Effector CD4-positive, alpha-beta T cell (primary cell): ENCODE results near the gene MS4A12. TPM values are rescaled to one million over a fixed set of nuclear protein-coding genes. Genes with fewer than 3 reads are reported as not detected.
"Not testable (repeated sequence)": the region's sequence is repeated elsewhere in the genome, so short reads cannot be mapped to it uniquely, and the experiment has no call there.

Source experiments
- DNase-seq: peaks from one replicate; pipeline ENCODE4 v3.0.0-alpha.2; 2020
- total RNA-seq: gene quantifications from one replicate; lab custom pipeline; 2026; lab: John Stamatoyannopoulos, UW

Gene MS4A12
- total RNA-seq, result not detected

DNA sequence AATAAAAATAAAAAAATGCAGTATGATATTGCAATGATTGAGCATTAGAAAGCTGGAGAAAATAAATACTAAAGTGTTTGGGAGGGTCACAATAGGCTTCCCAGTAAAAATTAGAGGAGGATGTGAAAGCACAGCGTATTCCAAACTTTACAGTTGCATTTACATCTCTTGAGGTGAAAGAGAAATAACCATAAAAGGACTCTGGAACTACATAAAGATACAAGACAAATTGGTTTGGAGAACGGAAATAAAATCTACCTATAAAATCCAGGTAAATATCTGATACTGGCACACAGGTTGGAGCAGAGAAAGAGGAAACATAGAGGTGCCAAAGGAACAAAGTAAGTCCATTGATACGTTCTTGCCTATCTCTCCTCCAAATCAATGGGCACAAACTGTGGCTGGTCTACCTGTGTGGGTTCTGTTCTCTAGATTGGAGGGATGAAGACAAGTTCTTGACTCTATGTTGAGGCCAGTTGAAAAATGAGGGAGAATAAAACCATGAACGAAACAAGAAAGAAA lies at the start of gene MS4A12:
Gene MS4A12 (plus strand): TSS at position 291 of the 522 bp plus-strand sequence. CDS start 4,541 bp downstream, outside the sequence.
- DNase-seq, result no peak

GRCh38 chr11:60447070-60447469 lies 45.5 kb upstream of the MS4A12 start:
- DNase-seq, result no peak

DNA sequence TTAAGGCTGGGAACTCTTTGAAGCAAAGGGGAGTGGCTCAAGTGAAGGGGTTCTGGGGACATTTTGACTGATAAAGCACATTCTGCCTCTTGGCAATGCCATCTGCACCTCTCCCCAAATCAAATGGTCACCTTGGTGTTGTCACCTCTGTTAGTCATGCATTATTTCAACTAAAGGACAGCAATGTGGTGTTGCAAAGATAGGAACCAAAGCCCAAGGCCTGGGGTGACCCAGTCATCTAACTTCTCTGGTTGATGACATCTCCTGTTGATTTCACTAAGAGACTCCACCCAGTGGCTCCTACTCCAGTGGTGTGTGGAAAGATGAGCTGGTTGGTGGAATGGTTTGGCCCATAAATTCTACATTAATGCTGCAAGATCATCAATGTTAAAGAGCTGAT lies 44.7 kb upstream of the MS4A12 start:
- DNase-seq, result no peak

GRCh38 chr11:60451185-60451584 lies 41.4 kb upstream of the MS4A12 start:
- DNase-seq, result not testable (repeated sequence)

GRCh38 chr11:60454212-60454611 lies 38.4 kb upstream of the MS4A12 start:
- no peak for DNase-seq

DNA sequence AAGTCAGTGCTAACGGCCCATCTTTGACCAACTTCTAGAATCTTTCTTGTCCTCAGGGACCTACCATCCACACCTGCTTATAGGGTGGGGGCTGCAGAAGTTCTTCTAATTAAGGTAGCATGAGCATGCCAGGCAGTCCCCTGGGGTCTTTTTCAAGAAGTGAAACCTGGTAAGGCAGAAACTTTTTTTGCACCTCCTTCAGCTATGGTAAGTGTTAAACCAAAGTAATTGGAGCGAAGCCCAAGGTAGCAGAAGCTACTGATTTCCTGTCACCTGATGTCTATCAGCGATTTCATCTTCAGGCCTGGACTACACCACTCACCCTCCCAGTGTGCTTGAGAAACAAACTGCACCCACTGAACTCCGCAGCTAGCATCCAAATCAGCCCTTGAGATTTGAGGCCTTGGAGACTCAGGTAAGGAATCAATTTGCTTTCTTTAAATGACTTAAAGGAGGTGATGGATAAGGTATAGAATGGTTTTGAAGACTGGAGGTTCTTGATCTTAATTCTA lies 37.0 kb upstream of the MS4A12 start, which contains the start of gene MS4A1:
Gene MS4A1 (plus strand): TSS at position 317 of the 512 bp plus-strand sequence. CDS start 6,528 bp downstream, outside the sequence.
- no peak for DNase-seq

GRCh38 chr11:60457576-60457975 lies 35.0 kb upstream of the MS4A12 start:
- DNase-seq, result no peak

GRCh38 chr11:60459345-60459744 lies 33.2 kb upstream of the MS4A12 start:
- DNase-seq, result no peak

- no peak for DNase-seq
Measured at GRCh38 chr11:60468829-60469228, 23.7 kb upstream of the MS4A12 start.

- DNase-seq, result no peak
Measured at GRCh38 chr11:60469723-60470122, 22.9 kb upstream of the MS4A12 start.

- DNase-seq, result no peak
Measured at GRCh38 chr11:60477035-60477445, 15.5 kb upstream of the MS4A12 start.

DNA sequence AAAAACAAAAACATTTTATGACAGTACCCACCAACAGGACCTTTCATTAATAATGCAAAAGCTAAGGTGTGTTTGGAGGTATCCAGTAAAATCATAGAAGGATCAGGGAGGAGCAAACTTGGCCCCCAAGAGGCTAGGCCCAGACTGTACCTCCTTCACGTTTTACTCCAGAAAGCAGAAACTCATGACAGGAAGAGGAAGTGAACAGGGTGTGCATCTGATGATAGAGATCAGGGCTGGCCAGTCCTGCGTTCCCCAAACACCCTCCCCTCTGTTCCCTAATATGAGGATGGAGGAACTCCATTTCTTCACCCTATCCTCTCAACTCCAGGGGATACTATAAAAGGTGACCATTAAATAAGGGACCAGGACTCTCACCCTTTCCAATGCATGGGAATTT lies 10.2 kb upstream of the MS4A12 start:
- DNase-seq, result no peak

DNA sequence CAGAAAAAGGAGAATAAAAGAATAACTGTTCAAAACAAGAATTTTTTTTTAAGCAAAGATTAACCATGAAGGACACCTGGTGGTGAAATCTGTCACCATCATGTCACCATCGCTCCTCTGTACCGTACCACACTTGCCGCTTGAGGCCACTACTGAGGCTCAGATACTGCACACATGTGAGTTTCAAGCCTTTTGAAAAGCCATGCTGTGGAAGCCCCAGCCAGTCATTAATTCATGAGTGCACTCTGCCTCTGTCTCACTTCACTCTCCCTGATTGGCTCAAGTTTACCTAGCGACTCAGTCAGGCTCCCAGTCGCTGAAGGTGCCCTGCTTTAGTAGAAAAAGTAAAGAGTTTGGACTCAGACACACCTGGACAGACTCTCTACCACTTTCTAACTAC lies 6.6 kb upstream of the MS4A12 start:
- DNase-seq, result no peak

DNA sequence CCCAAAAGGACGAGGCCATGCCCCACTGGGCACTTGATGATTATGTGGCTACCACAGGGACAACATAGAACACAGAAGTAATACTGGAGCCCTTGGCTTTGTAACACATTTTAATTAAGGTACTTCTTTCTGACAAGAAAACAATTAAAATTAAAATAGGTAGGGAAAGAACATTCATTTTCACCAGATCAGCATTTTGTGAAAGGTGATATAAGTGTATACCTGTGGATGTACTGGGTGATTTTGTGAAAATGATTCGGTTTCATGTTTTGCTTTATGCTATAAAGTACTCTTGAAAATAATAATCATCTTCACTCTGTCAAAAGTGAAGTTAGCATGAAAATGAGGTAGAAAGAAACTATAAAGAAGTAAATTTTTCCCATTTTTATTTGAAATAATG lies 876 bp downstream of the MS4A12 start:
- no peak for DNase-seq

GRCh38 chr11:60498399-60498798 lies 5.8 kb downstream of the MS4A12 start:
- no peak for DNase-seq

DNA sequence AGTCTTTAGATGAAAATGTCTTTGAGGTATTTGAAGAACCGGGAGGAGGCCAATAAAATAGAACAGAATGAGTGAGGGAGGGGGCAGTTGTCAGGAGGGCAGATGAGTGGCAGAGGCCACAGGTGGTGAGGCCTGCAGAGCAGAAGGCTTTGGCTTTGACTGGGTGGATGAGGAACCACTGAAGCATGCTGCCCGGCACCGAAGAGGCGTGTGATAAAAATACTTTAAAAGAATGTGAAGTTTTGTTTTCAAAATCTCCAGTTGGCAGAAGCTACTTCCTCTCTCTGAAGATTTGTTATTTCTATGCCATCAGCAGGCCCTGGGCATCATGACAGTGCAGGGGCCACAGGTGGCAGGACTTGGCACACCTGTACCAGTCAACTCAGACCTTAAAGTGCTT lies 6.3 kb downstream of the MS4A12 start:
- no peak for DNase-seq

DNA sequence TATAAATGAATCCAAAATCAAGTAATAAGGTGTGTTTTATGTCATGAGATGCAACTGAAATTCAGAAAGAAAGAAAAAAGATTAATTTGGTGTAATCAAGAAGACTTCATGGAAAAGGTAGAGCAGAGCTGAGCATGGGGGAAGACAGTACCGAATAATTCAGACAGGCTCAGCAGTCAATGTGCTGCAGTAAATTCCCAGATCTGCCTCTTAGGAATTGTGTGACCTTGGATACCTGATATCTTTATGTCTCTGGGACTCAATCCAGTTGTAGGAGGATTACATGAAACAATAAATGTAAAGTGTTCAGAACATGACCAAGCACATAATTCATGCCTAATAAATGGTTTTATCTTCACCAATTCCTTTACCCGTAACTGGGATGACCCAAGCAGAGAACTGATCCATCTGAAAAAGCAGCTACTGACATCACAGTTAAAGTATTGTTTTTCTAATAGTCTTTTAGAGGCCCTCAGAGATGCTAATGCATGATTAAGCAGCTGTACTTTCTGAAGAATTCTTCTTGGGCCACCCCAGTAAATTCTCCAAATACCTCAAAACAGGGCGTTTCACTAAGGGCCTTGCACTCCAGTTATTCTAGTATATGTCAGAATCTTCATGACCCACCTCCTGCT lies 7.8 kb downstream of the MS4A12 start:
- no peak for DNase-seq

- DNase-seq, result no peak
Measured at GRCh38 chr11:60502221-60502775, 9.7 kb downstream of the MS4A12 start.

DNA sequence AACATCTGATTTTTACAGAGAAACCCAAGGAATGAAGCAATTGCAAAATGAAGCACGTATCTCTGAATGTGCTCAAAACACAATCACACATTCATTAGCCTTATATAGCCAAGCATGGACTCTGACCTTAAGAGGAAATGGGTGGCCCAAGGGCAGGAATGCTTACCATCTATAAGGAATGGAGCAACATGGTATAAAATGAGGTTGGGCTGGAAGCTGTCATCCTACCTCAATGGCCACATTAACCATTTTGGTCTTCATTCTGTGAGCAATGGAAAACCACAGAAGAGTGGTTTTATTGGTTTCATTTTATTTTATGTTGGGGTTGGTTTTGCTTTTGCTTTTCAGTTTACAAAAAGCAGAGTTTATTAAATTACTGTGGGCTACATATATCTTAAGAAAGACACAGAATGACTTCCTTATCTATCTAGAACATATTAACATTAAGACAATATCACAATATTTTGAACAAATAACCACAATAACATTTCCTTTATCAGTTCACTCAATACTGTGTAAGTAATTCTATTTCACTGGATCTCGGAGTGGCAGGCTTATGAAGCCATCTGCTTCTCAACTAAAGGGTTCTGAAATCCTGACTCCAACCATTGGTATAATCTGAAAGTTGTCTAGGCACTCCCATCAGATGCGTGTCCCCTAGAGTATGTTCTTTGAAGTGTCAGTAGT lies 11.8 kb downstream of the MS4A12 start:
- no peak for DNase-seq

DNA sequence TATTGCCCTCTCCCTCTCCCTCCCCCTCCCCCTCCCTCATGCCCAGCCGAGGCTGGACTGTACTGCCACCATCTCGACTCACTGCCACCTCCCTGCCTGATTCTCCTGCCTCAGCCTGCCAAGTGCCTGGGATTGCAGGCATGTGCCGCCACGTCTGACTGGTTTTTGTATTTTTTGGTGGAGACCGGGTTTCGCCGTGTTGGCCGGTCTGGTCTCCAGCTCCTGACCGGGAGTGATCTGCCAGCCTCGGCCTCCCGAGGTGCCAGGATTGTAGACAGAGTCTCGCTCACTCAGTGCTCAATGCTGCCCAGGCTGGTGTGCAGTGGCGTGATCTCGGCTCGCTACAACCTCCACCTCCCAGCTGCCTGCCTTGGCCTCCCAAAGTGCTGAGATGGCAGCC lies 17.0 kb downstream of the MS4A12 start:
- not testable (repeated sequence) for DNase-seq

DNA sequence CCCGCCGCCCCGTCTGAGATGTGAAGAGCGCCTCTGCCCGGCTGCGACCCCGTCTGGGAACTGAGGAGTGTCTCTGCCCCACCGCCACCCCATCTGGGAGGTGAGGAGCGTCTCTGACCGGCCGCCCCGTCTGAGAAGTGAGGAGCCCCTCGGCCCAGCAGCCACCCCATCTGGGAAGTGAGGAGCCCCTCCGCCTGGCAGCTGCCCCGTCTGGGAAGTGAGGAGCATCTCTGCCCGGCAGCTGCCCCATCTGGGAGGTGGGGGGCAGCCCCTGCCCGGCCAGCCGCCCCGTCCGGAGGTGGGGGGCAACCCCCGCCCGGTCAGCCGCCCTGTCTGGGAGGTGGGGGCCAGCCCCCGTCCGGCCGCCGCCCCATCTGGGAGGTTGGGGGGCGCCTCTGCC lies 17.6 kb downstream of the MS4A12 start:
- DNase-seq, result not testable (repeated sequence)

DNA sequence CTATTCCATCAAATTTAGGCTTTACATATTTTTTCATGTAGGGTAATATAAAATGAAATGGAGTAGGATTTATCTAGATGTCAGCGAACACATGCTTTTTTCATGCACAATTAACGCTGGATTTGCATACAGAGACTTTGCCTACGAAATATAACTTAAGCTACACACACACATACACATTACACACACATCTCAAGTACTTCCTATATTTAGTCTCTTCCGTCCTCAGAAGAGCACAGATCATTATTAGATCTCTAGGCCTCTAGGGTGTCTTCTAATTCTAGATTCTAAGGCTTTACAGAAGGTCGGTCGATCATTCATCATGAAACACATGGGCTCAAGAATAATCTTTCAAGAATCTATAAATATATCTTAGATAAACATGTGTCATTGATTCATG lies 18.8 kb downstream of the MS4A12 start:
- DNase-seq, result no peak

DNA sequence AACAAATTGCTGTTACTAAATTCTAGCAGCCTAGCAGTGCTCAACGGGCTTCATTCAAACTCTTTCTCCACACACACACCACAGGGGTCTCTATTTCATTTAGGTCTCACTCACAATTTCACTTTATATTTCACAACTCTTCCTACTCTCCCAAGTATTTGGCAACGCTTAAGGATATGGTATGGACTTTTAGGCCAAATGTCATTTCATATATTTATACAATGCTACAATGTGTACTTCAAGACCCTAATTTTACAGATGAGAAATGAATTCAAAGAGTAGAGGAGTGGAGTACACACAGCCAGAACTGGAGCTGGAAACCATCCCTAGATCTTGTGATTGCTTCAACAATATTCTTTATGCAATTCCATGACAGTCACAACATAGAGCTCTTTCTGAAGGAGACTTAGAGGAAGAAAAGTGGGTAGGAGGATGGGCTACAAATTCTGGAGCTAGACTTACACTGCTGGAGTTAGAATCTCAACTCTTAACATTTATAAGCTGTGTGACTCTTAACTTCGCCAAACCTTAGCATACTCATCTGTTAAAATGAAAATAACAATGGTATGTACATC lies 20.2 kb downstream of the MS4A12 start:
- DNase-seq, result no peak
